Amniotic epithelial cell (primary cell): ENCODE measurements around the gene PTX4.
"Not testable (repeated sequence)": the region's sequence is repeated elsewhere in the genome, so short reads cannot be mapped to it uniquely, and the experiment has no call there.

ENCODE experiments used
- DNase-seq: peaks from one replicate; pipeline ENCODE4 v3.0.0-alpha.2; 2010; ENCODE audit warnings: low read depth

PTX4 gene

DNA sequence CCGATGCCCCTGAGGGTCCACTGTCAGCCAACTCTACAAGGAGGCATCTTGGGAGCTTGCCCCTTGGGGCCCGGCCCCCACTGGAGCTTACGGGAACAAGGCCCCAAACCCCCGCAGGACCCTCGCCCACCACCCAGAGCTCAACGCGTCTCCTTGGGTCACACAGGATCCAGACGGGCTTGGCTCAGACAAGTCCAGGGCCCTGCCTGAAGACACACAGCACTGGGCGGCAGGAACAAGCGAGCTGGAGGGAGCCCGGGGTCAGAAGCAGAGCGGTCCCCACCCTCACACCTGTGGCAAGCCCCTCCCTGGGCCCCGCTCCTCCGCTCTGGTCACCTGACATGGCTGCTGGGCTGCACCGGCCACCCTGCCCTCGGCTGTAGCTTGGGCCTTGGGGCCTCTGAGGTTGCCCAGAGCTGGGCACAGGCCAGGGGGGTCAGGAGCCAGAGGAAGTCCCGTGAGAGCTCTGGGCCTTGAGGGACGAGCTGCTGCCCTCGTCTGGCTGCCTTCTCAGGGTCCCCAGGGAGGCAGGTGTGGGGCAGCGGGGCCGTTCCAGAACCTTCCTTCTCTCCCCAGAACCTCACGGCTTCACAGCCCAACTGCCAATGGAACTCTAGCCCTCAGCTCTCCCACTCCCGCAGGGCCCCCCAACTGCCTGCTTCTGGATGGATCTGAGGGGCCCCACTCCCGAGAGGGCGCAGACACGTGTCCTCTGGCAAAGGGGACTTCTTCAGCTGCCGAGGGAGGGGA is 44.6 kb downstream of the PTX4 start, which contains the start of gene CCDC154:
Gene CCDC154, minus strand, starts transcription at position 577 of the 750 bp plus-strand sequence. Its CDS starts 234 bp downstream, at position 343.
- DNase-seq = no peak

DNA sequence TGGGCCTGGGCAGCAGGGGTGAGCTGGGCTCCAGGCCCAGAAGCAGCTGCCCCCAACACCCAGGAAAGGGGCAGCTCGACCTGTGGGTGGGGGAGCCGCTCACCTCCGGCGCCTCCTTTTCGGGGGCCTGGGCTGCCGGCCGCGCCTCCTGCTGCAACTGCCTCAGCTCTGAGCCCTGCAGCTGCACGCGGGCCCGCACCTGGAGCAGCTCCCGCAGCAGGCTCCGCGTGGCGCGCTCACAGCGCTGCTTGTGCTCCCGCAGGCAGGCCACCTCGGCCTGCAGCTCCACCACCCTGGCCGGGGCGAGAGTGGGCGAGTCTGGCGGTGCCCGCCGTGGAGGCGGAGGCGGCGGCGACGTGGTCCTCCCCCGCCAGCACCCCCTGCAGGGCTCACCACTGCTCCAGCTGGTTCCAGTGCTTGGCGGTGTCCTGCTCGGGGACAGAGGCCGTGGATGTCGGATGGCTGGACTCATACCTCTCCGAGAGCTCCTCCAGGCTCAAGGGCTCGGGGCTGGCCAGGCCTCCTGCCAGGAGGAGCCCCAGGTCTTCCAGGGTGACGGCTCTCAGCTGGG is 45.3 kb downstream of the PTX4 start:
- DNase-seq = no peak

DNA sequence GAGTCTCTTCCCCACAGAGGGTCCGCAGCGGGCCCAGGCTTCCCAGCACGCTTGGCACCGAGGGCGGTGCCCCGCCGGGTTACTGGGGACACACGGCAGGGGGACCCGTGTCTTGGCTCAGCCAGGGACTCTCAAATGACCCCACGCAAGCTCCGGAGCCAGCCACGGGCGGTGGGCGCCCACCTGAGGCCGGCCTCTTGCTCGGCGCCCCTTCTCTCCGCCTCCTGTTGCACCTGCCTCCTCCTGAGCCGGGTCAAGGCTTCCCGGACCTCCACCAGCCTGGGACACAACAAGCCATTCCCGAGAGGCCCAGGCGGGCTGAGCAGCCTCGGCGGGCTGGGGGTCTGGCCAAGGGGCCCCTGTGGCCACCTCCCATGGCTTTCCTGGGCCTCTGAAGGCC is 46.0 kb downstream of the PTX4 start:
- no peak for DNase-seq

DNA sequence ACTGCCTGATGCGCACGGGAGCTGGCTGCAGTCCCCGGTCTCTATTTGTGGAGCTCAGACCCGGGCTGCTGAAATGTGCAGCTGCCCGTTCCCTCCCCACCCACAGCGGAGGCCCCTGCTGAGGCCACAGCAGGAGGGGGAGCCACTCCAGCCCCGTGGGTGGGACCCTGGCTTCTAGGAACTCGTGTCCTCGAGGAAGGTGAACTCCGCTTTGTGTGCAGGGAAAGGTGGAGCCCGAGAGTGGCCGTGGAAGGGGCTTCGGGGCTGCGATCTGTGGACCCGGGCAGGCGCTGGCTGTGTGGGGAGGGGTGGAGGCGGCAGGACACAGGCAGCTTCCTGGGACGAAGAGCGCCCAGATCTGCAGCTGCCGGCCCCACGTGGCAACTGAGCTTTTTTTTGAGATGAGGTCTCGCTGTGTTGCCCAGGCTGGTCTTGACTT is 47.3 kb downstream of the PTX4 start:
- DNase-seq = no peak

DNA sequence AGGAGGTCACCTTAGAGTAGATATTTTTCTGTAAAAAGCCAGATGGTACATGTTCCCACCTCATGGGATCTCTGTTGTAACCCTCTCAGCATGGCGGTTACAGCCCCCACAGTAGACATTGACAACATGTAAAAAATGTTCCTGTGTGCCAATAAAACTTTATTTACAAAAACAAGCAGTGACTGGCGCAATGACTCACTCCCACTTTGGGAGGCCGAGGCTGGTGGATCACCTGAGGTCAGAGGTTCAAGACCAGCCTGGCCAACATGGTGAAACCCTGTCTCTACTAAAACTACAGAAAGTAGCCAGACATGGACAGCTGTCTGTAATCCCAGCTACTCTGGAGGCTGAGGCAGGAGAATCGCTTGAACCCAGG is 49.1 kb downstream of the PTX4 start:
- not testable (repeated sequence) for DNase-seq

DNA sequence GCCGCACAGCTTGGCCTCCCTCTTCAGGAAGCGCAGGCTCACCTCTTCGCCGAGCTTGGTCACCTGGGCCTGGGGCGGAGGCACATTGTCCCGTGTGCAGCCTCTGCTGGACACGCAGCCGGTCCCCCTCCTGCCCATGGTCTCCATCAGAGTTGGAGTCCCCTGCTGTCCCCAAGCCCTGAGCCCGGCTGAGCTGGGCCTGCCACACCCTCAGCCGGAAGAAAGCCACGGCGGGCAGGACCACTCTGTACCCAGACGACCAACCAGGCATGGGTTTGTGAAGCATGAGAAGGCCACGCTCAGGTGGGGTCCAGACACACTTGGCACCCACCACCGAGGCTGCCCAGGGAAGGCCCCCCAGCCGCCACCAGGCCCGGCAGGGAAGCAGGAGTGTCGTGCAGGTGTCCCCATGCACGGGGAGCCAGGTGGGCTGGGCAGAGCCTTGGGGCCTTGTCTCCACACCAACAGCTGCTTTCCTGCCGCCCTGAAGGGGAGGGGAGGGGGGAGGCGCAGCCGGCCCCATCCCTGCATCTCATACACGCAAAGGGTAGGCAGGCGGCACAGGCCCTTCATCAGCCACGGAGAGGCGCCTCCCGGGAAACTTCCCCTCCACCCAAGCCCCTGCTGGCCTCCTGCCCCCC is 49.6 kb downstream of the PTX4 start:
- no peak for DNase-seq

DNA sequence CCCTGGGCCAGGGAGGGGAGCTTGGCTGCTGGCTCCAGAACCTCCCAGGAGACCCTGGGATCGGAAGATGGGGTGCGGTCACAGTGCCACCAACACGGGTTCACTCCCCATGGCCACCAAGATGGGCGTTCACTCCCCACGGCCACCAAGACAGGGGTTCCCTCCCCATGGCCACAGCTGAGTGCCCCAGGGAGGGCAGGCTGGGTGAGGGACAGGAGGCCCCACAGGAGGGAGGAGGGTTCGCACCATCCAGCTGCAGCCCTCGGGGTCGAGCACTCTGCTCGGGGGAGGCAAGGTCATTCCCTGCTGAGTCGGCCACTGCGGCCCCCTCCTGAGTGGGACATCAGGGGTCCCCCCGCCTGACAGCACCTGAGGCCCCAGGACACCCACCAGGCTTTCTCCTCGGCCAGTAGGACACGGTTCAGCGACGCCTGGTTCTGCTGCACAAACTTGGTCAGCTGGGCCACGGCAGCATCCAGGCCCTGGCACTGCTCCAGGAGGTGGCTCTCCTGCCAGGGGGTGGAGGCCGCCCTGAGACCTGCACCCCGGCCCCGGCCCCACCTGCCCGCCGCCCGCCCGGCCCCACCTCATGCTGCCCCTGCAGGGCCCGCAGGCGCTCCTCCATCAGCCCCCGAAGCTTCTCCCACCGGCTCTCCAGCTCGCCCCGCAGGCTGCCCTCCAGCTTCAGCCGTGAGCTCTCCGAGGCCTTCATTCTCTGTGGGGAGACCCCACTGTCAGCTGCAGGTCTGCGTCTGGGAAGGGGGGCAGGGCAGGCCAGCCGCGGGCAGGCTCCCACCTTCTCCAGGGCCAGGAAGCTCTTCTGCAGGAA is 50.3 kb downstream of the PTX4 start:
- DNase-seq = no peak

DNA sequence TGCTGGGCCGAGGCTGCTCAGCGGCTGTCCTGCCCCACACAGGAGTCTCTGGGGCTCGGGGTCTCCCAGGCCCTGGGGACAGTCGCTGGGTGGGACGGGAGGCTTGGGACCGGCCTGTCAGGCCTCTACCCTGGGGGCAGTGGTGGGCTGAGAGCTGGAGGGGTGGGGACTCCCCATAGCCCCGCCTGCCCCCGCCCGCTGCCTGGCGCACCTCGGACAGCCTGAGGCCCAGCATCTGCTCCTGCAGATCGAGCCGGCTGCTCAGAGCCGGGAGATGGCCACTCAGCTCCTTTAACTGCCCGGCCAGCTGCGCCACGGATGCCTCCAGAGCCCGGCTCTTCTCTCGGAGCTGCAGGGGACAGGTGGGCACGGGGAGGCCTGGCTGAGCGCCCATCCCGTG is 51.1 kb downstream of the PTX4 start:
- DNase-seq = no peak

DNA sequence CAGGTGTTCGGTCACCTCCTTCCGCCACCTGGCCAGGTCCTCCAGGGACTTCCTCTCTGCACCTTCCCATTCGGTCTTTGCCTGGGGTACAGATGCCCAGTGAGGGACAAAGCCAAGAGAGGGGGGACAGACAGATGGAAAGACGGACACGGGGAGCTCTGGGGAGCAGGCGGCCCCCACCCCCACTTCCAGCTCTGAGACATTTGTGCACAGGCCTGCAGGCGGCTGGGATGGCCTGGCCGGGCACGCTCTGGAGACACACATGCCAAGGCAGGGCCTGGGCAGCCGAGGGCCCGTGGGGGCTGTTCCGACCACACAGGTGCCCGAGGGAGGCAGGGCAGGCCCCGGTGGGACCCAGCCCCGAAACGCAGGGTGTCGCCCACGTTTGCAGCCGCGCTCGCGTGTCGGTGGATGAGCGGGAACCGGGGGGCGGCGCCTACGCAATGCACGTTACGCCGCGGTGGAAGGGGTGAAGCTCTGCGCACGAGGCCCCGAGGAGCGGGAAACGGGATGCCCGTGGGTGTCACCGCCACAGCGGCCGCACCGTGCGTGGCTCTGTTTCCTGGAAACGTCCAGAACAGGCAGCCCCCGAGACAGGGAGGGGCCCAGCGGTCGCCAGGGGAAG is 51.9 kb downstream of the PTX4 start:
- DNase-seq = no peak

DNA sequence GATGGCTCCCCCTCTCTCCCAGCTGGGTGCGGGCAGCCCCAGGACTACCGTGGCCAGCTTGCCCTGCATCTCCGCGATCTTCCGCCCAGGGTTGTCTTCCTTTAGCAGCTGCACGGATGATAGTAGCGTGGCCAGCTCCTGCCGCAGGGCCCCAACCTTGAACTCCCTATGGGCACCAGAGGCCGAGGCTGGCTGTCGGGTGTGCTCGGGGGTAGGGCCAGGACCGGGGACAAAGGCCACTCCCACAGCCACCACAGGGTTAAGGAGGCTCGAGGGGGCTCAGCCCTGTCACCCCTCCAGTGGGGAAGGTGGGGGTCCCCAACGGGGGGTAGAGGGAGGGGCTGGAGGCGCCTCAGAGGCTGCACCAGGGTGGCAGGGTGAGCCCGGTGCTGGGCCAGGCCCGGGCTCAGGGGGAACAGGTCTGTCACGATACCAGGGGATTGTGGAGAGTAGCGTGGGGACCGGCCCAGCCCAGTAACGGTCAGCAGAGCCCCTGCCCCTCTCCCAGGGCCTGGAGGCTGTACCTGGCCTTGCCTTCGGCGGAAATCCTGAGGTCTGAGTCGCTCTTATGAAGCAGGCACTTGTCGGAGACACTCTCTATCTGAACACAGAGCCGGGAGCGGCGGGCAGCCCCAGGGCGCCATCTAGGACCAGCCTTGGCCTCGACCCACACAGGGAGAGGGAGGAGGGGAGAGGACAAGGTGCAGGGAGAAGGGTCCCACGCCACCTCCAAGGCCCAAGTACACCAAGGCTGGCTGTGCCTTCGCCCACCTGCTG is 52.6 kb downstream of the PTX4 start:
- DNase-seq = no peak
